Measurements from ENCODE around the gene PPP6R3.

PPP6R3 gene

GRCh38 chr11:68505596-68505995 lies 45.0 kb downstream of the PPP6R3 start:
- TF ChIP-seq CTCF (IDR thresholded peaks at IDR 0.05), result no peak

GRCh38 chr11:68506908-68507307 lies 46.4 kb downstream of the PPP6R3 start:
- peak; percentile 33; the same call in 1 of the 2 replicates for TF ChIP-seq CTCF (IDR thresholded peaks at IDR 0.05)

- TF ChIP-seq CTCF (IDR thresholded peaks at IDR 0.05), result no peak
Measured at GRCh38 chr11:68508425-68508824, 47.9 kb downstream of the PPP6R3 start.

GRCh38 chr11:68509066-68509465 lies 48.5 kb downstream of the PPP6R3 start:
- no peak for TF ChIP-seq CTCF (IDR thresholded peaks at IDR 0.05)

GRCh38 chr11:68513930-68514487 lies 53.5 kb downstream of the PPP6R3 start:
- TF ChIP-seq CTCF (IDR thresholded peaks at IDR 0.05), result no peak

GRCh38 chr11:68517121-68517741 lies 56.7 kb downstream of the PPP6R3 start:
- TF ChIP-seq CTCF (IDR thresholded peaks at IDR 0.05), result no peak

GRCh38 chr11:68518191-68518590 lies 57.6 kb downstream of the PPP6R3 start:
- TF ChIP-seq CTCF (IDR thresholded peaks at IDR 0.05), result no peak
